Measurements from ENCODE around the gene CCT3.
A peak's percentile ranks its signal among the peaks of the same experiment; 100 is the strongest.

The CCT3 gene

GRCh38 chr1:156319664-156320063, 18.4 kb downstream of the CCT3 start:
- DNase-seq, result peak; percentile 42

DNA sequence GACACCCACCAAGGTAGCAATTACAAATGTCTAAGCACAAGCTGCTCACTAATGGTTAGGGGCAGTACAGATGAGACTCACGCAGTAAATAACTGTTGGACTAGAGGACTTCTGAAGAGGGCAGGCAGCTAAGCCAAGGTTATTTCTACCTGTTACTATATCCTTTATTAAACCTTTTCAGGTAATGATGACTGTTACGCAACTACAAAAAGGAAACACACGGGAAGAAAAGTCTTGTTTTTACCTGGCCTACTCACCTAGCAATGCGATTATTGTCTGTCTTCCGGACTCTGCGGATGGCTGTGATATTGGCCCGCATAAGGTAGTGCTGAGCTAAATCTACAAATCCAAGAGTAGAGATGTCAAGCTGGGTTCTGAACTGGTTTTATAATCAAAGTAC, 21.2 kb downstream of the CCT3 start:
- no peak for DNase-seq

GRCh38 chr1:156310962-156311361, 27.1 kb downstream of the CCT3 start:
- no peak for DNase-seq

DNA sequence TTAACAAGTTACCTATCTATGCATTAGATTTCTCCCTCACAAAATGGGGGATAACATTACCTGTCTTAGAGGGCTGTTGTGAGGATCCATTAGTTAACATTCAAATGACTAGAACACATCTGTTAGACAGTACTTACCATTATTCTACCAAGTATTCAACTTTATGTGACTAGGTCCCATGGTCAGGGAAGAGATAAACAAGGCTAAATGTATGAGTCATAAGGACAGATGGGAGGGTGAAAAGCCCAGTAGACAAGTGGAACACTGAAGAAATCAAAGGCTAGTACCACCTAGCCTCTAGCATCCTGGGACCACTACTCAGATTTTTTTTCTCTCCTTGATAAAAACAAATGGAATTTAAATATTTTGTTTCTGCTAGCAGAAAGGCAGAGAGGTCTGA, 30.0 kb downstream of the CCT3 start:
- DNase-seq, result no peak

- DNase-seq, result no peak
Measured at GRCh38 chr1:156305215-156305614, 32.9 kb downstream of the CCT3 start.

DNA sequence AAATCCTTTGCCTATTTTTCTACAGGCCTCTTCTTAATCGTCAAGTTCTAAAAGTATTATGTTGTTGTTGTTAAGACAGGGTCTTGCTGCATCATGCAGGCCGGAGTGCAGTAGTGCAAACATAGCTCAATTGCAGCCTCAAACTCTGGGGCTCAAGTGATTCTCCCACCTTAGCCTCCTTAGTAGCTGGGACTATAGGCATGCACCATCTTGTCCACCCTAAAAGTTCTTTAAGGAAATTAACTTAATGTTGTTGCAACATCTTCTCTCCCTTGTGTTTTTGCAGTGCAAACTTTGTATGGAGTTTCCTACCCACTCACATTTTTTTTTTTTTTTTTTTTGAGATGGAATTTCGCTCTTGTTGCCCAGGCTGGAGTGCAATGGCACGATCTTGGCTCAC, 34.9 kb downstream of the CCT3 start:
- DNase-seq, result no peak

- no peak for DNase-seq
Measured at GRCh38 chr1:156298852-156299357, 39.2 kb downstream of the CCT3 start, which contains the start of gene VHLL. VHLL (minus strand) TSS chr1:156299307; CDS start chr1:156299189, 118 bp downstream.

DNA sequence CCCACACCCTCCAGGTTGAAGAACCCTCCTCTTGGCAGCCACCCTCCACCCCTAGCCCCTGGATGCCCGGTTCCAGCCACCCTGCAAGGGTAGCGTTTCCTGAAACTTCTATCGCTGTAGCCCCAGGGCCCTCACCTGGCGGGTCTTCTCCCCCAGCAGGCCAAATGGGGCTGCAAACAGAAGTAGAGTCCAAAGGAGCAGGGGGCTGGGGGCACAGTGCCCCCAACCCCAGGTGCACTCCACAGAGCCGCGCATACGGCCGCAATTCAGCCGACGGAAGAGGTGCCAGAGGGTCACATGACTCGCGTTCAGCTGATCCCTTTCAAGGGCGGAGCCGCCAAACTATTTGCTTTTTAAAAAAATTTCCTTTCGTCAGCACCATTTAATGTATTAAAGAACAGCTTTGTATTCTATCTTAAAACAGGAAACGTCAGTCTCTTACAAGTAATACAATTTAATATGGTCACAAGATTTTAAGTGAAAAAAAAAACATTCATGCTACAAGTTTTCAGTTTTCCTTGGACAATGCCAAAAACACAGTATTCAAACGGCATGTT, 42.6 kb downstream of the CCT3 start, which contains the start of gene GLMP:
Gene GLMP, minus strand, starts transcription at position 289 of the 557 bp plus-strand sequence. Its CDS starts 34 bp downstream, at position 255.
- peak; percentile 55 for DNase-seq

GRCh38 chr1:156293895-156294294, 44.2 kb downstream of the CCT3 start:
- DNase-seq, result no peak

- DNase-seq, result no peak
Measured at GRCh38 chr1:156293098-156293434, 45.0 kb downstream of the CCT3 start.

DNA sequence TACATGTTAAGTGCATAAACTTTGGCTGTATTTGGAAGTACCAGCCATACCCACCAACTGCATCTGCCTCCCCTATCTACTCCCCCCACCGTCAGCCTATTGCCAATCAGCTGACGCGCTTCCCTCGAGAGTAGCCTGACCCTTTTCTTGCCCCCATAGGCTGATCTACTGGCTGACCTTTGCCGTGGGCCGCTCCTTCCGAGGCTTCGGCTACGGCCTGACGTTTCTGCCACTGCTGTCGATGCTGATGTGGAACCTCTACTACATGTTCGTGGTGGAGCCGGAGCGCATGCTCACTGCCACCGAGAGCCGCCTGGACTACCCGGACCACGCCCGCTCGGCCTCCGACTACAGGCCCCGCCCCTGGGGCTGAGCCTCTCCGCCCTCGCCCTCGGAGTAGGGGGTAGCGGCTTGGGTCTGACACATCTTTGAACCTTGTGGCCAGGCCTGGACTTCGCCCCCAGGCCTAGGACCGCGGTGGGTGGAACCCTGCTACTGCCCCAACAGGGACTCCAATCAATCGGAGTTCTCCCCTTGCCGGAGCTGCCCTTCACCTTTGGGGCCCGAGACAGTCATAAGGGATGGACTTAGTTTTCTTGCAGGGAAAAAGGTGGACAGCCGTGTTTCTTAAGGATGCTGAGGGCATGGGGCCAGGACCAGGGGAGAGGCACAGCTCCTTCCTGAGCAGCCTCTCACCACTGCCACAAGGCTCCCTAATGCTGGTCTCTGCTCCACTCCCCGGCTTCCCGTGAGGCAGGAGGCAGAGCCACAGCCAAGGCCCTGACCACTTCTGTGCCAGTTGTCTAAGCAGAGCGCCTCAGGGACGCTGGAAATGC, 46.6 kb downstream of the CCT3 start:
- DNase-seq, result no peak

GRCh38 chr1:156289857-156290256, 48.2 kb downstream of the CCT3 start:
- DNase-seq, result no peak

DNA sequence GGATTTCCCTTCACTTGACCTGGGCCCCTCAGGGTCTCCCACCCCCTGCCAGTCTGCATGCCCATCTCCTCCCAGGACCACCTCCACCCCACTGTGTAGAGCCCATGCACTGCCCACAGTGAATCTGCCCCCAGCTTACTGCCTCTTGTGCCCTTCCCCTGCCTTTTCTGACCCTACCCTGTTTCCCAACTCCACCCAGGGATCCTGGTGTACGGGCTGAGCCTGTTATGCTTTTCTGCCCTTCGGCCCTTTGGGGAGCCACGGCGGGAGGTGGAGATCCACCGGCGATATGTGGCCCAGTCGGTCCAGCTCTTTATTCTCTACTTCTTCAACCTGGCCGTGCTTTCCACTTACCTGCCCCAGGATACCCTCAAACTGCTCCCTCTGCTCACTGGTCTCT, 52.0 kb downstream of the CCT3 start:
- DNase-seq, result no peak

DNA sequence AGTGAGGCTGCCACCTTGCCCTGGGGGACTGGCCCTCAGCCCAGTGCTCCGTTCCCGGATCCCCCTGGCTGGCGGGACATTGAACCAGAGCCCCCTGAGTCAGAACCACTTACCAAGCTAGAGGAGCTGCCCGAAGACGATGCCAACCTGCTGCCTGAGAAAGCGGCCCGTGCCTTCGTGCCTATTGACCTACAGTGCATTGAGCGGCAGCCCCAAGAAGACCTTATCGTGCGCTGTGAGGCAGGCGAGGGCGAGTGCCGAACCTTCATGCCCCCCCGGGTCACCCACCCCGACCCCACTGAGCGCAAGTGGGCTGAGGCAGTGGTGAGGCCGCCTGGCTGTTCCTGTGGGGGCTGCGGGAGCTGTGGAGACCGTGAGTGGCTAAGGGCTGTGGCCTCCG, 52.7 kb downstream of the CCT3 start:
- no peak for DNase-seq

- DNase-seq, result no peak
Measured at GRCh38 chr1:156284757-156285156, 53.3 kb downstream of the CCT3 start.

DNA sequence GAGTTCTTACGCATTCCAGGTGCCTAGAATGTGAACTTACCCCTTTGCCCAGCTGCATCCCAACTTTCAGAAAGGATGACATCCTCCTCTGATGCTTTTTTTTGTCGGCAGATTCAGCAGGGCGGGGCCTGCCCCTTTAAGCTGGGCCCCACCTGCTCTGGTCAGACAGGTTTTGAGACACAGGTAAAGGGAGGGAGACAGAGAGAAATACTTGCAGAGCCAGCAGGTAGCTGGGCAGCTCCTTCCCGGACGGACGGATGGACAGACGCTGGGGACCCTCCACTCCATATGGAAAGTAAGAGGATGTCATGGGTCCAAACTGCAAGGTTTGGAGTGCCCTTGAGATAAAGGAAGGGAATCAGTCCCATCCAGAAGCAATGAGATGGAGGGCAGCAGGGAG, 54.0 kb downstream of the CCT3 start, which contains the start of gene TMEM79:
Gene TMEM79, plus strand, starts transcription at position 214 of the 400 bp plus-strand sequence. CDS start 902 bp downstream, outside the sequence.
- DNase-seq, result no peak

DNA sequence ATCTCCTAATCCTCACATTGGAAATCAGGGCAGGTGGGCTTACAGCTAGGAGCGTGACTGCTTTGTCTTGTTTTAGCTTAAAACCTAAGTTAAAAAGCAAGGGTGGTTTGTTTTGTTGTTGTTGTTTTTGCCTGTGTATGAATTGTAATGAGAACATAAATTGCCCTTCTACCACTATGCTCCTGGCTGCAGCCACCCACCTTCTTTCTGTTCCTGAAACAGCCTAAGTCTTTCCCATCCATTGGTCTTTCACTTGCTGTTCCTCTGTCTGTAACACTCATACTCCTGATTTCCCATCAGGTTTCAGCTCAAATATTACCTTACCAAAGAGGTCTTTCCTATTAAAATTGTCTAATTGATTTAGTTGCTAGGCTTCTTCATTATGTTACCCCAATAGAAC, 54.6 kb downstream of the CCT3 start:
- no peak for DNase-seq

DNA sequence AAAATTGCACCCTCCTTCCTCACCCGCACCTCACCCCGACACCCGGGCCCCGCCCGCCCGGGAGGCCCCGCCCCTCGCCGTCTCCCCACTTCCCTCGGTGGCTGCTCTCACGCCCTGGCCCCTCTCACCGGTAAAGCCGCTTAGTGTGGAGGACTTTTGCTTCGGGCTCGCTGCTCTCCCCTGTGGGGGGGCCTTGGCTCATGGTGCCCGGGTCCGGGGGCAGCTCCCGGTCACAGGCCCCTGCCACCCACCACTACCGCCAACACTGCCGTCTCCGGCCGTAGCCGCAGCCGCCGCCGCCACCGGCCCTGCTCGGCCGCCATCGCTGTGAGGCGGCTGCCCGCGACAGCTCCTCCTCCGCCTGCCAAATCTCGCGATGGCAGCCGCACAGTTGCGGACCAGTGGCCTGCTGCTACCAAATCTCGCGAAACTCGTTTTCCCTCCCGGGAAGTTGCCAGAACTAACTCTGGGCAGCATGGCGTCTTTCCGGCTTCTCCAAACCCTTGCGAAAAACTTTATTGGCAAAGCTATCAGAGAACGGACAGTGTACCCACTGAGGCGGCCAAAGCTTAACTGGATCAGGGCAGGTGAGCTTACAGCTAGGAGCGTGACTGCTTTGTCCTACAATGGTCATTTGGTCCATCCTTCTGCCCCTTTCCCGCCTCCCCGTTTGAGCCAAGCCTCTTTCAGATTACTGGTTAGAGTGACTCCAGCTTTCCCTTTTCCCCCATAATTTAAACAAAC, 55.4 kb downstream of the CCT3 start, which contains the start of gene SMG5:
Gene SMG5, minus strand, starts transcription at position 347 of the 744 bp plus-strand sequence. Its CDS starts 145 bp downstream, at position 202.
- peak; percentile 98 for DNase-seq

DNA sequence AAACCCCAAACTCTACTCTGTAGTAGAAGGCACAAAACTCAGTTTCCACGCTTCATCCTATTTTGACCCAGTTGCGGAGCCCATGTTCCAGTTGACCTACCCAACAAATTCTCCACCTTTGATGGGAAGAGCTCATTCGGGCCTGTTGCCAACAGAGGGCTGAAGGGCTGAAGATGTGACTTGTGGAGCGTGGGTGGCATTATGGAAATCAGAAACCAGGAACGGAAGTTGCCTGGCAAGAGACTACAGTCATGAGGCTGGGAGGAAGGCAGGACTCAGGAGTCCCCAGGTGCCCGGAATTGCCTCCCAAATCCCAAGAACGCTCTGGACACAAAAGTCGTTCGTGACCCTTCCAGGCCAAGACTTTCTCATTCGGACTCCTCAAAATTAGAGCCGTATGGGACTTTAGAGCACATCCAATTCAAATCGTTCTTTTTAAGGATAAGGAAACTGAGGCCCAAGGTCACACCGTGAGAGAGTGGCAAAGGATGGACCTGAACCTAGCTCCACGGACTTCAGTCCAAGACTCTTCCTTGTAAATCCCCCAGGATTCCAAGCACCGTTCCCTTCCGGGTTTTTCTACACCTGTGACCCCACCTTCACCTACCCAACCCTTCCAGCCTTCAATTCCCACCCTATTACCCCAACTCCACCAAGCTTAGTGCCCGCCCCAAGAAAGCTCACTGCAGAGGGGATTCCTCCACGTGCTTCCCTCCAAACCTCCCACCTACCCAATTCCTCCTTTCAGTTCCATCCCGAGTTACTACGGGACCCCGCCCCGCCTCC, 56.2 kb downstream of the CCT3 start:
- no peak for DNase-seq

- peak; percentile 14 for DNase-seq
Measured at GRCh38 chr1:156281281-156281680, 56.8 kb downstream of the CCT3 start.

DNA sequence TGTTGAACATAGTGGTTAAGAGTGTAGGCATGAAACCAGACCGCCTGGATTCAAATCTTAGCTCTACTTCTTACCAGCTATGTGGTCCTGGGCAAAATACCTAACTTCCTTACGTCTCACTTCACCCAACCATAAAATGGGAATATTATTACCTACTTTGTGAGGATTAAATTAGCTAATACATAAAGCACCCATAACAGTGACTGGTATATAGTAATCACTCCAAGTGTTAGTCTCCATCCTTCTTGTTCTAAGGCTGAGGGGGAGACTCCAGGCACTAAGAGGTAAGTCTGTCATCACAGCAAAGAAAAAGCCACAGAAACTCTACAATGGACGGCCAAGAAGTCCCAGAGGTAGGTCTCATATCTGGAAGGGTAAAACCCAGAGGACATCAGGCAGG, 58.3 kb downstream of the CCT3 start:
- DNase-seq, result no peak

- no peak for DNase-seq
Measured at GRCh38 chr1:156276966-156277381, 61.1 kb downstream of the CCT3 start.

Measured in NCI-H1694 (cell line).